Measurements from ENCODE around the gene SLC27A2. TPM values are rescaled to one million over a fixed set of nuclear protein-coding genes. Genes with fewer than 3 reads are reported as not detected.

SLC27A2 gene
- total and polyA plus RNA-seq, 2 experiments from 2014 or later: 2.8 to 9.4 TPM

GRCh38 chr15:50168379-50168778, 13.6 kb upstream of the SLC27A2 start:
- Histone ChIP-seq H3K4me3 (no peak overlapping the region), H3K27ac (ENCODE audit: low read depth) (no peak overlapping the region), H3K4me1 (ENCODE audit: insufficient read depth) (no peaks in the 10 kb centered on the region), H2AFZ (peak overlapping the region; percentile 43; the same call in 1 of the 2 replicates), H3K79me2 (replicated peaks; ENCODE audit: insufficient read depth) (no peaks in the 10 kb centered on the region), H3K4me2 (no peak overlapping the region), H3K36me3 (ENCODE audit: insufficient read depth) (no peaks in the 10 kb centered on the region), H3K27me3 (ENCODE audit: insufficient read depth) (no peaks in the 10 kb centered on the region), H3K9me2 (ENCODE audit: insufficient read depth) (no peaks in the 10 kb centered on the region), H4K20me1 (replicated peaks; ENCODE audit: insufficient read depth) (no peaks in the 10 kb centered on the region), H3F3A (replicated peaks; ENCODE audit: low read depth) (no peaks in the 10 kb centered on the region)
- H3K36me3 Mint-ChIP-seq (ENCODE audit: low read depth): peaks cover 12% of the 10 kb centered on the region
- ATAC-seq (no peak), DNase-seq (ENCODE audit: low spot score) (no peak)
- H3K9me3 Mint-ChIP-seq: peaks cover 23% of the 10 kb centered on the region
- peaks cover 2% of the 10 kb centered on the region; the same call in 2 of the 3 replicates for H3K4me1 Mint-ChIP-seq
- H3K27me3 Mint-ChIP-seq (ENCODE audit: insufficient read depth, low read depth, poor library complexity): peaks cover 3% of the 10 kb centered on the region
- H3K4me3 Mint-ChIP-seq: no peak overlapping the region
- no peak overlapping the region for H3K27ac Mint-ChIP-seq
- TF ChIP-seq REST (IDR thresholded peaks at IDR 0.05; ENCODE audit: unreplicated experiment) (no peak), CTCF (conservative IDR thresholded peaks at IDR 0.05; ENCODE audit: low read depth in 2 of 2) (no peak), ETS1 (IDR thresholded peaks at IDR 0.05) (no peak), ZNF114 (CRISPR knock-in tag; IDR thresholded peaks at IDR 0.05) (no peak), POLR2AphosphoS5 (IDR thresholded peaks at IDR 0.05; ENCODE audit: low read depth) (no peak), STAT1 (IDR thresholded peaks at IDR 0.05; ENCODE audit: unreplicated experiment) (no peak), JUNB (IDR thresholded peaks at IDR 0.05; ENCODE audit: unreplicated experiment) (no peak), ZNF331 (CRISPR knock-in tag; IDR thresholded peaks at IDR 0.05; ENCODE audit: low read depth) (no peak), EZH2phosphoT487 (IDR thresholded peaks at IDR 0.05; ENCODE audit: unreplicated experiment) (no peak), ZNF462 (CRISPR knock-in tag; IDR thresholded peaks at IDR 0.05) (no peak)

All from GM23338 (cell line).